PC-3 (cell line): ENCODE measurements around the gene GATA2.

ENCODE experiments used
- EZH2 ChIP-seq: fragments of 300-600 bp; sonication (generic); IDR thresholded peaks from one replicate; pipeline ENCODE4 v1.6.1; 2017; ENCODE audit warnings: antibody characterized with exemption, mild to moderate bottlenecking, low read length; ENCODE audit not compliant: unreplicated experiment
- EZH2phosphoT487 ChIP-seq: fragments of 300-600 bp; sonication (generic); IDR thresholded peaks from 2 replicates; pipeline ENCODE4 v1.6.1; 2018; ENCODE audit warnings: mild to moderate bottlenecking, antibody characterized with exemption, low read length, borderline replicate concordance
- TF ChIP-seq, protein P1 (sequence below): fragments of 300-600 bp; sonication (generic); conservative IDR thresholded peaks from 2 replicates; pipeline ENCODE4 v1.5.1; 2017; ENCODE audit warnings: antibody characterized with exemption, low read depth, mild to moderate bottlenecking, low read length

DNA sequence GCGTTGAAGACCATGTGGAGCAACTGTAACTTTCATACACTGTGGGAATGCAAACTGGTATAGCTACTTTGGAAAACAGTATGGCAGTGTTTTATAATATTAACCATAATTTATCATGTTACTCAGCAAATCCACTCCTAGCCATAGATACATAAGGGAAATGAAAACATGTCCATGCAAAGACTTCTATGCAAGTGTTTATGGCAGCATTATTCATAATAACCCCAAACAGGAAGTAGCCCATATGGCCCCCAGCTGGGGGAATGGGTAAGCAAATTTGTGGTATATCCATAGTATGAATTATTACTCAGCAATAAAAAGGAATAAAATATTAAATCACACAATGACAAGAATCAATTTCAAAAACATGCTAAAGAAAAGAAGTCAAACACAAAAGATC lies 23.0 kb upstream of the GATA2 start:
- TF ChIP-seq, protein P1, sequence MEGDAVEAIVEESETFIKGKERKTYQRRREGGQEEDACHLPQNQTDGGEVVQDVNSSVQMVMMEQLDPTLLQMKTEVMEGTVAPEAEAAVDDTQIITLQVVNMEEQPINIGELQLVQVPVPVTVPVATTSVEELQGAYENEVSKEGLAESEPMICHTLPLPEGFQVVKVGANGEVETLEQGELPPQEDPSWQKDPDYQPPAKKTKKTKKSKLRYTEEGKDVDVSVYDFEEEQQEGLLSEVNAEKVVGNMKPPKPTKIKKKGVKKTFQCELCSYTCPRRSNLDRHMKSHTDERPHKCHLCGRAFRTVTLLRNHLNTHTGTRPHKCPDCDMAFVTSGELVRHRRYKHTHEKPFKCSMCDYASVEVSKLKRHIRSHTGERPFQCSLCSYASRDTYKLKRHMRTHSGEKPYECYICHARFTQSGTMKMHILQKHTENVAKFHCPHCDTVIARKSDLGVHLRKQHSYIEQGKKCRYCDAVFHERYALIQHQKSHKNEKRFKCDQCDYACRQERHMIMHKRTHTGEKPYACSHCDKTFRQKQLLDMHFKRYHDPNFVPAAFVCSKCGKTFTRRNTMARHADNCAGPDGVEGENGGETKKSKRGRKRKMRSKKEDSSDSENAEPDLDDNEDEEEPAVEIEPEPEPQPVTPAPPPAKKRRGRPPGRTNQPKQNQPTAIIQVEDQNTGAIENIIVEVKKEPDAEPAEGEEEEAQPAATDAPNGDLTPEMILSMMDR, result no peak
- no peak for TF ChIP-seq EZH2
- TF ChIP-seq EZH2phosphoT487, result no peak
